Measurements from ENCODE around the gene ELL2.

ELL2 gene

DNA sequence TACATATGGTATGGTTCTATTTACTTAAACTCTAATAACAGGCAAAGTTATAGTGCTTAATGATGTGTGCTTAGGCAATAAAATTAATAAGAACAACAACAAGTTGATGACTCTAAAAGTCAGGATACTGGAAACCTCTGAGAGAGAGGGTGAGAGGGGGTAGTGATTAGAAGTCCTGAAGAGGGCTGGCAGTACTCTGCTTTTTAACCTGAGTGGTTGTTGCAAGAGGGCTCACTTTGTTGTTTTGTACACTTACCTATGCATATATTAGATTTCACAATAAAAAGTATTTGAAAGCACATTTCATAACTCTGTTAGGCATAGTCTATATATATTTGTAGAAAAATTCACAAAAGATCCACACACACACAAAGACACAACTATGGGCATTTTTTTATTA, 21.4 kb upstream of the ELL2 start:
- DNase-seq (ENCODE audit: low read depth): no peak

DNA sequence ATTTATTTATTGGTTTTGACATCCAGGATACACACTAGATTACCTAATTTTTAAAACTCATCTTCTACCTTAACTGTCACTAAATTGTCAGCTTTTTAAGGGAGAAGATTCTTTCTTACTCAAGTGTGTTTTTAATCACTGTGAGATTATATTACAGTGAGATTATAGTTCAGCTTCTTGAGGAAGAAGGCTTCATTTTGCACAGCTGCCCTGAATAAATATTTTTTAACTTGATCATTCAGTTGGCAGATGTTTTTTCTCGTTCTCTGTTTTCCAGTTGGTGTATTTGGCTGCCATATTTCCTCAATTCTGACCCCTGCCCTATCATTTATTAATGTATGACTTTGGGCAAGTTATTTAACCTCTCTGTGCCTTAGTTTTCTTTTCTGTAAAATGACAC, 15.0 kb upstream of the ELL2 start:
- DNase-seq (ENCODE audit: low read depth): no peak

DNA sequence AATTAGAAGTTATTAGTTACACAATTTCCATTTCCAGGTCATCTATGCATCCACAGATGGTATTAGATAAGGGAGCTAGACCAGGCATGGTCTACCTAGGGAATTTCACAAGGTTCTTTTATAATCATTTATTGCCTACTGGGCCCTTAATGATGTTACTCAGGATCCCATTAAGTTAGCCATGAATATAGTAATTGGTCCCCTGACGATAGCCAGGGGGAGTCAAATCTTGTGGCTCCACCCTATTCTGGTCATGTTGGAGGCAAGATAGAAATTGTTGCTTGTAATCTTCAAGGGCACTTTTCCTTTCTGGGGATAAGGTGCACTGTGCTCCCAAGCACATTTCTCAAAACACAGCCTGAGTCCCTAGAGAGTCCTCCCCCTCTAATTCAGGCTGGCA, 14.1 kb upstream of the ELL2 start:
- no peak for DNase-seq (ENCODE audit: low read depth)

DNA sequence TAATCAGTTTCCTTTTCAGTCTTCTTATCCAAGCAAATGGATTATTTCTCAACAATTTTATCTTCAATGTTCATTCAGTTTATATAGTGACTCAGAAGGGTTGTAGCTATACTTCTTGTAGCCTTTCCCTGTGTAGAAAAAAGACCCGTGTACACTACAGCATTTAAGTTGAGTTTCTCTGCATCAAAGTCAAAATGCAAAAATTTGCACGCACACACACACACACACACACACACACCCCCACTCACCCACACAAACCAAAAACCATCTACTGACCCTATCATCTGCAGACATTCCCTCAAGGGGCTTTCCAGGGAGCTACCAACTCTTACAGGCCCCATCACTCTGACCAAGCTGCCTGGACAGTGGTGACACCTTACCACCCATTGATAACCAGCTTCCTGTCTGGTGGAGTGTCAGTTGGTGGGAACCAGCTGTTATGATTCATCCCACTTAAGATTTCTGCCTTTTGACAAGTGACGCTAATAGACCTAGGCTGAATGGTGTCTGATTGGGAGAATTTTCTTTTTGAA, 12.2 kb upstream of the ELL2 start:
- DNase-seq (ENCODE audit: low read depth): no peak

DNA sequence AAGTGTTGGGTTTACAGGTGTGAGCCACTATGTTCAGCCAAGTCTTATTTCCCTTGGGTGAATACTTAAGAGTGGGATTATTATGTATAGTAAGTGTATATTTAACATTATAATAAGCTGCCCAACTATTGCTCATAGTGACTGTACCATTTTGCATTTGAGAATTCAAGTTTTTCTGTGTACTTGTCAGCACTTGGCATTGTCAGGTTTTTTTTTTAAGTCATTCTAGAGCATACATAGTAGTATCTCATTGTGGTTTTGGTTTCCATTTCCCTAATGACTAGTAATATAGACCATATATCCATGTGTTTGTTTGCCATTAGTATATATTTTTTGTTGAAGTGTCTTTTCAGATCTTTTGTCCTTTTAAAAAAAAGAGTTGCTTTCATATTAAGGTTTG, 10.5 kb upstream of the ELL2 start:
- no peak for DNase-seq (ENCODE audit: low read depth)

DNA sequence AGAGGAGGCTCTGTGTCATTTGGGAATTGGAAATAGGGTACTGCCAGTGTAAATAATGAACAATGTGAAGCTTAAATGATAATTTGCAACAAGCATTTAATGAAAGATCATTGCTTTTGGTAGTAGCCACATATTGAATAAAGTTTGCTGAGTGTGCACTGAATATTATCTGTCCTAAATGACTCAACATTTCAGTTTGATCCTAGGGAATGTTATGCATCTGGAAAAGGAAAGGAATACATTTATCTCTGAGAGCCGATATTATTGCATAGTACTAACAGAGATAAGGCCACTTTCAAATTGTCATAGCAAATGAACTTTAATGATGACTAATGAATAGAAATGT, 8.7 kb upstream of the ELL2 start:
- DNase-seq (ENCODE audit: low read depth): no peak

DNA sequence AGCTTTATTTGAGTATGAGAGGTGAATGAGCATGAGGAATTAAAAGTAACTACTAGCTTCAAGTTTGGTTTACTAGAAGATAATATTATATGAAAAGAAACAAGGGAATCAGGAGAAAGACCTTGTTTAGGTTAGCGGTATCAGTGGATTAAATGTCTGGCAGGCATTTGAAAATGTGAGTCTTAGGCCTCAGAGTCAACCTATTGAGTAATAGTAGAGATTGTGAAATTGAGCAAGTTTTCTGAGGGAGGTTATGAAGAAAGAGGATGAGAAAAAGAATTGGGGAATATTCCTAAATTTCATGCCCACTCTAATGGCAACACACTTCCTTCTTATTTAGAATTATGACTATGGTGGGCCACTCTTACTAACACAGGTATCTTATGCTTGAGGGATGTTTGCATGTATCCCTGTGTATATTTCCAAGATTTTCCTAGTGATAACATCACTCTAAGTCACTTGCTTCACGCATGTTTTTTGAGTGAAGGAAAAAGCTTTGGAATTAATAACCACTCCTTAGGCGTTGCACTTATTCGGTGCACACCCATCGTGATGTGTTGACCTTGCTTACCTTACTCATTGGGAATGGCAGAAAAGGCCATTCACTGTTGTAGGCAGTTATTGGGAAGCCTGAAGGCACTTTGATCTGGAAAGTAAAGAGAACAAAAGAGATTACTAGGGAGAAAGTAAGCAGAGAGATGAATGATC, 8.2 kb upstream of the ELL2 start:
- DNase-seq (ENCODE audit: low read depth): no peak

DNA sequence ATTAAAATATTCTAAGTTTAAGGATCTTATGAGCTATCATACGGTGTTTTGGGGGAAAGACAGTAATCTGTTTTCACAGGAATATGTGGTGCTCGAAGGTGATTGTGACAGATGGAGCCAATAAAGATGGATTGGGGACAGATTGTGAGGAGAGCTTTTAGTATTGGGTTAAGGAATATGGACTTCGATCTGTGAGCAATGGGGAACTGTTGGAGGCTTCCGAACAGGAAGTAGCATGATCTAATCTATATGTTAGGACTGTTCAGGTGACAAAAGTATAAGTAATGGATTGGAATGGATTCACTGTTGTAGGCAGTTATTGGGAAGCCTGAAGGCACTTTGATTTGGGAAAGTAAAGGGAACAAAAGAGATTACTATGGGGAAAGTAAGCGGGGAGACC, 7.4 kb upstream of the ELL2 start:
- DNase-seq (ENCODE audit: low read depth): no peak

DNA sequence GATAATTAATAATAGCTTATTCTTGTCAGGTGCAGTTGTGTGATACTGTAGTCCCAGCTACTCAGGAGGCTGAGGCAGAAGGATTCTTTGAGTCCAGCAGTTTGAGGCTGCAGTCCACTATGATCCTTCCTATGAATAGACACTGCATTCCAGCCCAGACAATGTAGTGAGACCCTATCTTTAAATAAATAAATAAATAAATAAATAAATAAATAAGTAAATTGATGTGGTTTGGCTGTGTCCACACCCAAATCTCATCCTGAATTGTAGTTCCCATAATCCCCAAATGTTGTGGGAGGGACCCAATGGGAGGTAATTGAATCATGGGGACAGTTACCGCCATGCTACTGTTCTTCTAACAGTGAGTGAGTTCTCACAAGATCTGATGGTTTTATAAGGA, 5.6 kb upstream of the ELL2 start:
- no peak for DNase-seq (ENCODE audit: low read depth)

DNA sequence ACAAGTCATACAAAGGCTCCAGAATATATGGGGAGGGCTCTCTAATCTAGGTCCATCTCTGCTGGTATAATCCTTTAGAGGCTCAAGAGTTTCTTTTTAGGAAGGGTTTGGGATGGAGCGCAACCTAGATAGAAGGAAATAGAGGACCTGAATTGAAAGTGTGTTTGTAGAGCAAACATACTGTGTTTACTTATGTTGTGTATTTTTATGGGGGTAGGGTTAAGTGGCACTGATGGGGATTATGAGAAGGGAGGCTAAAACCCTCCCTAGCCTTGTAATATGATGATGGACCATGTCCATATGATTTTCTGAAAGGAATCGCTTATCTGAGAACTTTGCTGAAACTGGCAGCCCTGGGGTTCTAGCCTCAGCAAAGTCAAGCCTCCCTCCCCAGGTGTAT, 4.4 kb upstream of the ELL2 start:
- no peak for DNase-seq (ENCODE audit: low read depth)

DNA sequence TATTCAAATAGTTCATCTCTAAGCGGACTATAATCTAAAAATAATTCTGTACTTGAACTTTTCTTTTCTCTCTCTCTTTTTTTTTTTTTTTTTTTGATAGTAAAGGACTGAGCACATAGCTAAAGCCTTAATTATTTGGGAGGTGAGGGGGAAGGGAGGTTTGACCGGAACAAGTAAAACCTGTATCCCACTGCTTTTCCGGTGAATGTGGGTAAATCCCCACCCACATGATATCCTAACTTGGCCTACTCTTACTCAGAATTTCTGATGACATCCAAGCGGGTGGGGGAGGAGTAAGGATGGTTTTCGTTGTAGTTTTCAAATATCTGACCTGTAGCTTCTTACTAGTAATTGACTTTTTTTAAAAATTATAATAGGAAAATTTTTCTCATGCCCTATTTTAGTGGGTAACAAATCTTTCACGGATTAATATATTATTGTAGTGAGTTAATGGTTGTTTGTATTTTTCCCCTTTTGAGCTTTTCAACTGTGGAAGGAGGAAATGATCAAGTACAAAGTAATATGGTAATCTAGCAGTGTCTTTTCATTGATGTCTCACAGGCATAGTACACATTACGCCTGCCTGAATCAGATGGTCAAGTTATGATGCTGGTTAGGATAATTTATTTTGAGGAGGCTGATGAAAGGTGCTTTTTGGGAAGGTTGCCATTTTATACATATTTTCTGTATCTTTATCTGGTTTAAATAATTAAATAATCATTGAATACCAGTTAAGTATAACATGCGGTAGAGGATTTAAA, 2.2 kb upstream of the ELL2 start:
- DNase-seq (ENCODE audit: low read depth): no peak

DNA sequence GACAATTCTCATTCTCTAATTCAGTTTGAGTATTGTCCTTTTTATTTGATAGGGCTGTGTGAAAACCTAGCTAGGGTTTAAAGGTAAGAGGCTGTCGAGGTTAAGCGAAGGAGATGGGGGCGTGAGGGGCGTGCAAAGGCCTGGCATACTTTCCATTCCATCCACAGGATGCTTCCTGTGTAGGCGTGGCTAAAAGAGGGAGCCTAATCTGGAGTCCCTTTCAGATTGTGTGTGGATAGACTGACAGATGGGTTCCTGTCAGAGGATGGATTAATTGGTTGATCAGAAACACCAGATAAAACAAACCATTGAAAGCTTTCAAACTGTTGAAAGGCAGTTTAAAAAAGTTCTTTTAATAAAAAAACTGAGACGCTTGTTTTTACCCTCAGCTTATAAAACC, 1.1 kb upstream of the ELL2 start:
- no peak for DNase-seq (ENCODE audit: low read depth)

DNA sequence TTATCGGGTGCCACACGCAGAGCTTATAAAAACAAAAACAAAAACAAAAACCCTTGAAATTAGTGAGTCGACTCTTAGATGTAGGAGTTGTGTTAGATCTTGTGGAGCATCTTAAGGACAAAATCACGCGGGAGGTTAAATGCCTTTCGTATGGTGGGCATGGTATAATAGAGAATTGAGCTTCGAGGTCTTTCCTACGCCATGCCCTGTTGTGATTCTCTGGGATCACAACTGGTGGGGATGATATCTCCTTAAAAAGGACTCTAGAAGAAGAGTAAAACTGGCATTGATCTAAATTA, 773 bp upstream of the ELL2 start:
- DNase-seq (ENCODE audit: low read depth): no peak

DNA sequence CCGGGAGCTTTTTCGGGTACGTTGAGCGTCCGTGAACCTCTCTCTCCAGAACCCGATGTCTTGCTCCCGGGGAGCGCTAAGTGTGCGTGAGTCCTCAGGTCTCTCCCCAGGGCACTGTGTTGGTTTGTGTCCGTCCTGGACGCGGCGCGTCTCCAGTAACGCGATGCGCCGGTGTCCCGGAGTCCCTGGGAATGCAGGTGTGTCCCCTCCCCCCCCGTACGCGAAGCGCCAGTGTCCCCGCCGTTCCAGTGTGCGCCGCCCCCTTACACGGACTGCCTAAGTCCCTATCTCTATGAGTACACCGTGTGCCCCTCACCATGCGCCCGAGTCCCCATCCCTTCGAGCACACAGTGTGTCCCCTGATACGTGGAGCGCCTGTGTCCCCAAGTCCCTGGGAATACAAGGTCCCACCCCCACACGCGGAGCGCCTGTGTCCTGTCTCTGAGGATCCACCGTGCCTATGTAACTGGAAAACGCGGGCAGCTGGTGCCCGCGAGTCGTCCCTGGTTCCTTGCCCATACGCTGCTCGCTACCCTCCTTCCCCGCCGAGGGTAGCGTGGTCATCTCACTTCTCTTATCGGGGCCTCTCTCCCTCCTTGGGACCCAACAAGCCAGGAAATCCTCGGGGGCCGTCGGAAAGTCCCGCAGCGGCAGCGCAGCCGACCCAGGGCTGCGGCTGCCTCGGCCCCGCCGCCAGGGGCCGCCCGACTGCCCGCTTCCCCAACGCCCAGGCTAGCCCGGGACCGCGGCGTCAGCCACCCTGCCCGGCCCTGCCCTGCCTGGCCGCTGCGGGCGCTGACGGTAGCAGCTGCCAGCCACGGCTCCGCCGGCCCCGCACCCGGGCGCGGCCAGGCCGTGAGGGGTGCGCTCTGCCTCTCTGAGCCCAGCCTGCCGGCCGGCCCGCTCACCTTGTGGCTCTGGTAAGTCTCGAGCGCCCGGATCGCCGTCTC, 709 bp downstream of the ELL2 start:
- peak; percentile 60 for DNase-seq (ENCODE audit: low read depth)

DNA sequence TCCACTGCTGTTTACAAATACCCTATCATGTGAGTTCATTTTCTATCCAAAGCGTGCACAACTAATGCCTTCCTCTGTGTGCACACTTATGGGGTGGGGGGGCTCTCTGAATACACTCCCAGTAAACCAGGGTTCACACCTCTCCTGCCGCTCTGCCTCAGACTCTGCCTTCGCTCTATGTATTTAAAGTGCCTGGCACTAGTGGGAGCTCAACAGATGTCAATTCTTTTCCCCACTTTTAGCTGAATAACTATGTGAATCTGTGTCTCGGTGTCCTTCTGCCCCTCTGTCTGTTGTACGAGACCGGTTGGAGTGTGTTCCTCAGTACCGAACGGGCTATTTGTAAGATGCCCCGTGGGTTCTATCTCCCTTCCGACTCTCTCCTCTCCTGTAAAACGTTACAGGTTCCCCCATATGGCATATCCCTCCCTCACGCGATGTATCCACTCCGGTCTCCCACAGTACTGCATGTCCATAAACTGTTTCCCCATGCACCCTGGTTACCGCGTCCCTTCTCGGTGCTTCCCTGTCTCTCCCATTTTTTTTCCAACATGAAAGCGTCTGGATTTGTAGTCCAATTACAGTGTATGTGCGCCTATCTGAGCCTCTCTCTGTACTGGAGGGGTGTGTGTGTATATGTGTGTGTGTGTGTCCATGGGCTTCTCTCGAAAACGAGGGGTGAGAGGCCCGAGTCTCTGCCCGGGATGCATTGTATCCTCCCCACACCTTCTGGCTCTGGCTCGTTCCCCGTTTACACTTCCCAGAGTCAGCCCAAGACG, 1.6 kb downstream of the ELL2 start:
- DNase-seq (ENCODE audit: low read depth): no peak

DNA sequence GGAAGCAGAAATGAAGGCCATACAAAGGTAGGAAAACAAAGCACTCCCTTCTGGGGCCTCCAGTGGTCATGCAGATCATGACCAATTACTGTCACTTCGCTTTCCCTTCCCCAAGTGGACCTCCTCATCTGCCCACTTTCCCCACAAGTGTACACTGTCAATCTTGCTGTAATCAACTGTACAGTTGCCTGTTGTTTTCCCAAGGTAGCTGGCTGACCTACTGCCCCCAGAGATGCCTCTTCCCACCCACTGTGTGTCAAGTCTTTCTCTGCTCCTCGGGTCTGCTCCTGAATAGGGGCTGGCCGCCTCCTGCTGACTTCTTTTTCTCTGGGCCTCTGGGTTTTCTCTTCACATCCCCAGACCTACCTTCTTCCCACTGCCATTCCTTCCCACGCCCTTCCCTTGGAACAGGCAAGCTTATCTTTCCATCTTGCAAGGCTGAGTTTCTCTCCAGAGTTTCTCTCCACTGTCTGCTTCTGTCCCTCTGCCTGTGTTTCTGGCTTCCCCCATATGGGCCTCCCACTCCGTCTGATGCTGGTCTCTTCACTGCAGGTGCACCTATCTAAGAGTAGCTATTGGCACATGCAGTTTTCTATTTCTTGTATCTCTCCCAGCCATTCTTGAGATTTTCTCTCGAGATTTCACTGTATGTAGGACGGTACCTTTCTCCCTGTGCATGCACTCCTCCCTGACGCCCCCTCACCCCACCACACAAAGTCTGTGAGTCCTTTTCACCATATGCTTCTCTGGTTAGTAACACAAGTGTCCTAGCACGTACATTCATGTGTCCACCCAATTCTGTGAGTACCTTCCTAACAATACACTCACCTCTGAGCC, 2.4 kb downstream of the ELL2 start:
- DNase-seq (ENCODE audit: low read depth): no peak

DNA sequence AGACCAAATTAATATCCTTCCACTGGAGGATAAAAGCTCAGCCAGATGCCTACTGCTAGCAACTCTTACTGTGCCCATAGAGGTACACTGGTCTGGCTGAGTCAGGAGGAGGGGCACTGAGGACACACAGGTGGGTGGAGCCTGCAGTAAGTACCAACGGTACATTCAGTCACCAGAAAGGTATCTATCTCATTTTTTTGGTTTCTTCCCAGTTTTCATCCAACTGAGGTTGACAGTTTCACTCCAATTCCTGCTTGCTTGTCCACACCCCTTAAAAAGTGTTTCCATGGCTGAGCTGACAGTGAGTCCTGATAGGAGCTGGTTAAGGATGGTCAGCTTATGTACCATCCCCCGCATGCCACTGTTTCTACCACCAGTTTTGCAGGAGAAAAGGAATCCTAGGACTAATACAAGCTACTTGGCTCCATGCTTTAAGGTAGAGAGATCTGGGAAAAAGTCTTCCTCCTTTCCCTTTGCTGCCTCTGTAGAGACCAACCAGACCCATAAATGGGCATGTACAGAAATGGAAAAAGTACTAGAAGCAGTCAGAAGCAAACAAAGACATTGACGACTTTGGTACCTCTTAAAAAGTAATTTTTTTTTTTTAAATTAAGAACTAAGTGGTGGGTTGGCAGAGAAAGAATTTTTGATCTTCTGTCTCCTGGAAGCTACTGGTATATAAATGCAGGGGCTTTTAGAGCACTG, 3.2 kb downstream of the ELL2 start:
- no peak for DNase-seq (ENCODE audit: low read depth)

DNA sequence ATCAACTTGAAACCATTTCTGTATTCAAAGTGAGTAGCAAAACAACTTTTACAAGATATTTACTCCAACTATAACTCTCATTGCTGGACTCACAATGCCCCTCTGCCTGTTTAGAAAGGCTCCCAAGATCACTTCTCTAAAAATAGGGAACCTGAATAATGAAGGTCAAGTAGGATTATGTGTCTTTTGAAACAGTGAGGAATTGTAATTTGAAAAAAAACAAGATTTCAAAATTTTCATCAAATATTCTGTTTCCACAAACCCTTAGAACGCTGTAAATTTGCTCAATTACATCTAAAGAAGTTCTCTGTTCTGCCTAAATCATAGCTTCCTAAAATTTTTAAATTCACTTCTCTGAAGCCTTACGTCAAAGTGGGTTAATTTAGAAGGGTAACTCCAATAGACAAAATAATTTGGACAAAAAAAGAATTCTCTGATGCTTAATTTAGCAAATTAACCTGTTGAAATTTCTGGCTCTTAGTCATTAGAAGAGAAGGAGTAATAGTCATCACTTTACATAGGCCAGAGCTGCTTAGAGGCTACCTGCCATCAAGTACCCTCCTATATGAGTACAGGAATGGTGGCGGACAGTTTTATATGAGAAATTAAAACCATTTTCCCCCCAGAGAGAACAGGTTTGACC, 4.0 kb downstream of the ELL2 start:
- no peak for DNase-seq (ENCODE audit: low read depth)

DNA sequence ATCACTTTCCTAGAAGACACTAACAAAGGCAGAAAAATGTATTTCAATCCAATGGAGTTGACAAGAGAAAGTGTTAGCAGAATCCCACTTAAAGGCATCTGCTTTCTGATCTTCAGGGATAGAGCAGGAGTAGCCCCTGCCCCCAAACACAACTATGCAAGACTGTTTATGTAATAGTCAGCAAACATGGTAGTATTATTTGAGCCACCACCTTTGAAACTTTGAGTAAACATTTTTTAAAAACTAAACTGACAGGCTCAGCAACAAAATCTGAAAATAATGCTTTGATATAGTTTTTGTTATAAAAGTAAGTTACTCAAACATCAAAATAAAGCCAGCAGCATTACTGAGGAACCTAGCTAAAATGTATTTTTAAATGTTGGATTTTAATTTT, 4.8 kb downstream of the ELL2 start:
- no peak for DNase-seq (ENCODE audit: low read depth)
